Endothelial cell of umbilical vein (primary cell): ENCODE measurements around the gene STK17B.

Experiments used
- EZH2 ChIP-seq: IDR thresholded peaks from 2 replicates; pipeline ENCODE4 v1.6.1; 2012; ENCODE audit warnings: borderline replicate concordance, low read depth, mild to moderate bottlenecking, moderate library complexity, low read length, inconsistent platforms; ENCODE audit not compliant: severe bottlenecking
- FOS ChIP-seq: IDR thresholded peaks from 2 replicates; pipeline ENCODE4 v1.6.1; 2011; ENCODE audit warnings: mild to moderate bottlenecking, low read length, moderate library complexity, borderline replicate concordance; ENCODE audit not compliant: insufficient read depth
- GATA2 ChIP-seq: IDR thresholded peaks from 2 replicates; pipeline ENCODE4 v1.7.0; 2011; ENCODE audit warnings: low read depth, mild to moderate bottlenecking, moderate library complexity, mixed read lengths, low read length; ENCODE audit not compliant: insufficient read length, insufficient read depth
- JUN ChIP-seq: IDR thresholded peaks from 2 replicates; pipeline ENCODE4 v1.6.1; 2011; ENCODE audit warnings: borderline replicate concordance, low read depth; ENCODE audit not compliant: insufficient read length, insufficient read depth
- POLR2A ChIP-seq: IDR thresholded peaks from 2 replicates; pipeline ENCODE4 v1.6.1; 2012; ENCODE audit warnings: low read depth, mild to moderate bottlenecking, control low read depth, low read length
- POLR2AphosphoS5 ChIP-seq: IDR thresholded peaks from 2 replicates; pipeline ENCODE4 v1.6.1; 2012; ENCODE audit warnings: low read depth, mild to moderate bottlenecking, control low read depth, low read length, moderate library complexity; ENCODE audit not compliant: insufficient read depth
- TF ChIP-seq, protein P1 (sequence below), 2 donors: IDR thresholded peaks; 1 replicate in 1 of 2; 2 replicates in 1 of 2; pipeline ENCODE4 v1.5.1; 2011; ENCODE audit warnings: low read length in 2 of 2, mild to moderate bottlenecking in 2 of 2, moderate library complexity in 2 of 2, control low read depth in 1 of 2, inconsistent platforms in 1 of 2, low read depth in 1 of 2; ENCODE audit not compliant: insufficient read depth in 1 of 2; ENCODE audit errors: extremely low read depth in 1 of 2

DNA sequence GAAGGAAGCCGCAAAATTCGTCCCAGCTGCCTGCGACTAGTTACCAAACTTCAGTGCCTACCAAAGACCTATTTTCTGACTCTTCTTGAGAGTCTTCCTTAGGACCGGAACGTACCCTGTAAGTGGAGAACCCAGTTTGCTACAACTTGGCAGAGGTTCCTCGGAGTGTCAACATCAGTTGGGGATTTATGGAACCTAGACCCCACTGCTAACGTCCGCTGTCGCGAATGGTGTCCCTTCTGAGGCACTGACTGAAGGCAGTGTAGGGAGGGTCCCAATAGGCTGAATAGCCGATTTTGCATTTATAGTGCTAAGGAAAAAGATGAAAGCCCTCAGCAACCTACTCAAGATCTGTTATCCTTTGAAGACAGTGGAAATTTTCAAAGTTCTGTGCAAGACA, 568 bp upstream of the STK17B start:
- TF ChIP-seq, protein P1, sequence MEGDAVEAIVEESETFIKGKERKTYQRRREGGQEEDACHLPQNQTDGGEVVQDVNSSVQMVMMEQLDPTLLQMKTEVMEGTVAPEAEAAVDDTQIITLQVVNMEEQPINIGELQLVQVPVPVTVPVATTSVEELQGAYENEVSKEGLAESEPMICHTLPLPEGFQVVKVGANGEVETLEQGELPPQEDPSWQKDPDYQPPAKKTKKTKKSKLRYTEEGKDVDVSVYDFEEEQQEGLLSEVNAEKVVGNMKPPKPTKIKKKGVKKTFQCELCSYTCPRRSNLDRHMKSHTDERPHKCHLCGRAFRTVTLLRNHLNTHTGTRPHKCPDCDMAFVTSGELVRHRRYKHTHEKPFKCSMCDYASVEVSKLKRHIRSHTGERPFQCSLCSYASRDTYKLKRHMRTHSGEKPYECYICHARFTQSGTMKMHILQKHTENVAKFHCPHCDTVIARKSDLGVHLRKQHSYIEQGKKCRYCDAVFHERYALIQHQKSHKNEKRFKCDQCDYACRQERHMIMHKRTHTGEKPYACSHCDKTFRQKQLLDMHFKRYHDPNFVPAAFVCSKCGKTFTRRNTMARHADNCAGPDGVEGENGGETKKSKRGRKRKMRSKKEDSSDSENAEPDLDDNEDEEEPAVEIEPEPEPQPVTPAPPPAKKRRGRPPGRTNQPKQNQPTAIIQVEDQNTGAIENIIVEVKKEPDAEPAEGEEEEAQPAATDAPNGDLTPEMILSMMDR (IDR thresholded peaks at IDR 0.05; ENCODE audit: extremely low read depth in 1 of 2, insufficient read depth in 1 of 2, low read depth in 1 of 2, low read length in 2 of 2): no peak
- TF ChIP-seq POLR2A (no peak), GATA2 (no peak), FOS (no peak), JUN (no peak), EZH2 (no peak), POLR2AphosphoS5 (no peak)
